HG03354 (cell line): Measurements from ENCODE around the gene UNC79.

Source experiments
- ATAC-seq: cut with Tn5 transposase; IDR thresholded peaks from one replicate; pipeline ENCODE4 v1.9.1; 2021; ENCODE audit warnings: mild to moderate bottlenecking; ENCODE audit not compliant: unreplicated experiment, poor library complexity, severe bottlenecking

UNC79 gene

GRCh38 chr14:93540235-93540634 lies 109.5 kb downstream of the UNC79 start:
- no peak for ATAC-seq

- no peak for ATAC-seq
Observed at GRCh38 chr14:93543766-93544165, 113.0 kb downstream of the UNC79 start.

GRCh38 chr14:93544212-93544611 lies 113.5 kb downstream of the UNC79 start:
- ATAC-seq: no peak

GRCh38 chr14:93546642-93547041 lies 115.9 kb downstream of the UNC79 start:
- ATAC-seq: no peak

- ATAC-seq: peak; percentile 90
Observed at GRCh38 chr14:93548102-93548843, 117.5 kb downstream of the UNC79 start.

GRCh38 chr14:93549595-93549994 lies 118.9 kb downstream of the UNC79 start:
- ATAC-seq: no peak

- no peak for ATAC-seq
Observed at GRCh38 chr14:93564918-93565317, 134.2 kb downstream of the UNC79 start.

- ATAC-seq: no peak
Observed at GRCh38 chr14:93566065-93566693, 135.4 kb downstream of the UNC79 start.

- ATAC-seq: no peak
Observed at GRCh38 chr14:93571275-93571674, 140.5 kb downstream of the UNC79 start.

GRCh38 chr14:93579178-93579577 lies 148.4 kb downstream of the UNC79 start:
- no peak for ATAC-seq

- ATAC-seq: no peak
Observed at GRCh38 chr14:93582516-93582915, 151.8 kb downstream of the UNC79 start.

GRCh38 chr14:93587330-93587729 lies 156.6 kb downstream of the UNC79 start:
- ATAC-seq: no peak

GRCh38 chr14:93591506-93591905 lies 160.8 kb downstream of the UNC79 start:
- no peak for ATAC-seq

GRCh38 chr14:93592786-93593185 lies 162.0 kb downstream of the UNC79 start:
- ATAC-seq: no peak

GRCh38 chr14:93606091-93606490 lies 175.4 kb downstream of the UNC79 start:
- ATAC-seq: no peak

- peak; percentile 44 for ATAC-seq
Observed at GRCh38 chr14:93619176-93619793, 188.5 kb downstream of the UNC79 start.

GRCh38 chr14:93628048-93628447 lies 197.3 kb downstream of the UNC79 start:
- ATAC-seq: no peak

GRCh38 chr14:93629643-93630042 lies 198.9 kb downstream of the UNC79 start:
- no peak for ATAC-seq

GRCh38 chr14:93638790-93639189 lies 208.1 kb downstream of the UNC79 start:
- no peak for ATAC-seq

GRCh38 chr14:93643127-93643526 lies 212.4 kb downstream of the UNC79 start:
- no peak for ATAC-seq

GRCh38 chr14:93643676-93644075 lies 212.9 kb downstream of the UNC79 start:
- ATAC-seq: no peak
